ENCODE results near the gene THSD7A. TPM values are rescaled to one million over a fixed set of nuclear protein-coding genes. Genes with fewer than 3 reads are reported as not detected.

Gene THSD7A
- polyA plus RNA-seq, 1 donor from 2014 or later: 18.5 TPM

- Histone ChIP-seq H3K4me3 (ENCODE audit: low read length) (no peak overlapping the region), H3K4me2 (ENCODE audit: low read length) (no peak overlapping the region), H2AFZ (ENCODE audit: low read depth, low read length) (no peak overlapping the region), H3K27me3 (ENCODE audit: insufficient read depth, low read depth, low read length) (no peaks in the 10 kb centered on the region), H3F3A (ENCODE audit: insufficient read depth, low read length, poor library complexity, severe bottlenecking) (no peaks in the 10 kb centered on the region), H3K9me3 (ENCODE audit: low read length) (no peaks in the 10 kb centered on the region), H3K9me2 (ENCODE audit: insufficient read depth, low read length) (no peaks in the 10 kb centered on the region), H3K79me2 (replicated peaks; ENCODE audit: insufficient read depth, low read length) (no peaks in the 10 kb centered on the region), H3K9ac (ENCODE audit: low read length) (no peak overlapping the region), H3K27ac (ENCODE audit: low read length) (no peak overlapping the region), H4K20me1 (ENCODE audit: insufficient read depth) (no peaks in the 10 kb centered on the region), H3K36me3 (ENCODE audit: insufficient read depth, low read length) (no peaks in the 10 kb centered on the region)
- TF ChIP-seq SMC3 (conservative IDR thresholded peaks at IDR 0.05; ENCODE audit: poor library complexity) (no peak), CTCF (IDR thresholded peaks at IDR 0.05; ENCODE audit: poor library complexity, severe bottlenecking) (no peak), TAF1 (IDR thresholded peaks at IDR 0.05; ENCODE audit: low read depth) (no peak), MXI1 (conservative IDR thresholded peaks at IDR 0.05; ENCODE audit: poor library complexity, severe bottlenecking) (no peak), EZH2 (IDR thresholded peaks at IDR 0.05; ENCODE audit: borderline replicate concordance, insufficient read depth, low read length, poor library complexity, severe bottlenecking) (no peak), POLR2AphosphoS5 (IDR thresholded peaks at IDR 0.05) (no peak), EP300 (conservative IDR thresholded peaks at IDR 0.05; ENCODE audit: poor library complexity, severe bottlenecking) (no peak), REST (IDR thresholded peaks at IDR 0.05; ENCODE audit: borderline replicate concordance) (no peak)
Measured at GRCh38 chr7:11343136-11343535, 488.9 kb downstream of the THSD7A start.

GRCh38 chr7:11341285-11341944 is 490.6 kb downstream of the THSD7A start:
- no peak overlapping the region for H3K4me2 ChIP-seq (ENCODE audit: low read length)
- H3K79me2 ChIP-seq (replicated peaks; ENCODE audit: insufficient read depth, low read length): no peaks in the 10 kb centered on the region
- H3K9me2 ChIP-seq (ENCODE audit: insufficient read depth, low read length): no peaks in the 10 kb centered on the region
- H2AFZ ChIP-seq (ENCODE audit: low read depth, low read length): peak overlapping the region; percentile 16
- no peaks in the 10 kb centered on the region for H3K27me3 ChIP-seq (ENCODE audit: insufficient read depth, low read depth, low read length)
- H3K4me3 ChIP-seq (ENCODE audit: low read length): no peak overlapping the region
- no peak overlapping the region for H3K9ac ChIP-seq (ENCODE audit: low read length)
- no peaks in the 10 kb centered on the region for H4K20me1 ChIP-seq (ENCODE audit: insufficient read depth)
- no peak for TF ChIP-seq MXI1 (conservative IDR thresholded peaks at IDR 0.05; ENCODE audit: poor library complexity, severe bottlenecking)
- TF ChIP-seq TAF1 (IDR thresholded peaks at IDR 0.05; ENCODE audit: low read depth): no peak
- TF ChIP-seq SMC3 (conservative IDR thresholded peaks at IDR 0.05; ENCODE audit: poor library complexity): peak; percentile 84
- no peak for TF ChIP-seq EP300 (conservative IDR thresholded peaks at IDR 0.05; ENCODE audit: poor library complexity, severe bottlenecking)
- no peak for TF ChIP-seq REST (IDR thresholded peaks at IDR 0.05; ENCODE audit: borderline replicate concordance)
- no peak for TF ChIP-seq POLR2AphosphoS5 (IDR thresholded peaks at IDR 0.05)
- no peak for TF ChIP-seq EZH2 (IDR thresholded peaks at IDR 0.05; ENCODE audit: borderline replicate concordance, insufficient read depth, low read length, poor library complexity, severe bottlenecking)
- TF ChIP-seq RAD21 (conservative IDR thresholded peaks at IDR 0.05): peak; percentile 87
- TF ChIP-seq CTCF (IDR thresholded peaks at IDR 0.05; ENCODE audit: poor library complexity, severe bottlenecking): peak; percentile 82
- no peaks in the 10 kb centered on the region for H3K36me3 ChIP-seq (ENCODE audit: insufficient read depth, low read length)
- no peaks in the 10 kb centered on the region for H3F3A ChIP-seq (ENCODE audit: insufficient read depth, low read length, poor library complexity, severe bottlenecking)
- H3K27ac ChIP-seq (ENCODE audit: low read length): peak overlapping the region; percentile 44
- H3K9me3 ChIP-seq (ENCODE audit: low read length): no peaks in the 10 kb centered on the region
